Activated CD4-positive, alpha-beta T cell treated with anti-CD3 and anti-CD28 coated beads, Interleukin-2, amount 10 ng/mL, durations not matched to agents 24 days and 14 days (primary cell): ENCODE measurements around the gene ABCB6. TPM values are rescaled to one million over a fixed set of nuclear protein-coding genes. Genes with fewer than 3 reads are reported as not detected.
A peak's percentile ranks its signal among the peaks of the same experiment; 100 is the strongest.

Experiments
- DNase-seq: peaks from one replicate; pipeline ENCODE4 v3.0.0; 2022
- H3K27ac Mint-ChIP-seq: one replicate; pipeline ENCODE4 v1.8.0; 2022; ENCODE audit warnings: mild to moderate bottlenecking, mixed read lengths
- H3K27me3 Mint-ChIP-seq: one replicate; pipeline ENCODE4 v1.8.0; 2022; ENCODE audit warnings: mixed read lengths
- H3K36me3 Mint-ChIP-seq: one replicate; pipeline ENCODE4 v1.8.0; 2022; ENCODE audit warnings: low read depth, mild to moderate bottlenecking, mixed read lengths
- H3K4me1 Mint-ChIP-seq: one replicate; pipeline ENCODE4 v1.8.0; 2021; ENCODE audit warnings: mixed read lengths
- H3K4me3 Mint-ChIP-seq: one replicate; pipeline ENCODE4 v1.8.0; 2022; ENCODE audit warnings: mild to moderate bottlenecking, moderate library complexity, mixed read lengths
- H3K9me3 Mint-ChIP-seq: one replicate; pipeline ENCODE4 v1.8.0; 2021; ENCODE audit warnings: mixed read lengths
- intact Hi-C: fragments of 100-400 bp; cut with micrococcal nuclease; formaldehyde crosslinking; loops from one replicate; pipeline ENCODE4 v1.15.1; 2023
- total RNA-seq: library from RNA; stranded (reverse); gene quantifications from 2 replicates; pipeline ENCODE4 v1.2.3, GENCODE V29; 2022

Gene ABCB6
- total RNA-seq, 1 donor from 2014 or later, result 28.8 TPM

DNA sequence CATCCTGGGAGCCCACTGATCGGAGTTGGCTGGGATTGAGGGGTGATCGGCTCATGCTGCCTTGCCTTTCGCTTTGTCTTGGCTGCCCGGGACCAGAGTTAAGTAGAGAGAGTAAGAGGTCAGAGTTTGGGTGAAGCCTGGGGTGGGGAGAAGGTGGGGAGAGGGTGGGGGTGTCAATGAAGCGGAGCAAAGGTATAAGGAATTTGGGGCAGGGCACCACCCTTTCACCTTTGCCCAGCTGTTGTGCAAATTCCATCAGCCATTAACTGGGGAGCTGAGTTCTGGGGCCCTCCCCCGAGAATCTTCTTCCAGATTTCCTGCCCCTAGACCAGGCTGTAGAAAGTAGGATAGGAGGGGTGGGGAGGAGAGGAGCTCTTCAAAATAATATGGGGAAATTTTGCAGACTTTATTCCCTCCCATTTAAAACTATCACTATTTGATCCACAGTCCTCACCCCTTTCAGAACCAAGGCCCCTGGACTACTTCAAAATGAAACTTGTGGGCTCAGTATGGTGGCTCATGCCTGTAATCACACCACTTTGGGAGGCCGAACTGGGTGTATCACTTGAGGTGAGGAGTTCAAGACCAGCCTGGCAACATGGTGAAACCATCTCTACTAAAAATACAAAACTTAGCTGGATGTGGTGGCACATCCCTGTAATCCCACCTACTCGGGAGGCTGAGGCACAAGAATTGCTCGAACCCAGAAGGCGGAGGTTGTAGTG, 48.7 kb downstream of the ABCB6 start, which contains the start of gene SLC23A3:
Gene SLC23A3, minus strand, starts transcription at position 100 of the 725 bp plus-strand sequence. Its CDS starts 45 bp downstream, at position 55.
- Mint-ChIP-seq H3K4me3 (no peak within 1 kb of the TSS), H3K36me3 (peaks cover 34% of the 10 kb centered on the region), H3K9me3 (no peaks in the 10 kb centered on the region), H3K27me3 (no peaks in the 10 kb centered on the region), H3K27ac (no peak within 1 kb of the TSS), H3K4me1 (peaks cover 13% of the 10 kb centered on the region)
- DNase-seq, result peak; percentile 52
- intact Hi-C loops, result no loop called here

DNA sequence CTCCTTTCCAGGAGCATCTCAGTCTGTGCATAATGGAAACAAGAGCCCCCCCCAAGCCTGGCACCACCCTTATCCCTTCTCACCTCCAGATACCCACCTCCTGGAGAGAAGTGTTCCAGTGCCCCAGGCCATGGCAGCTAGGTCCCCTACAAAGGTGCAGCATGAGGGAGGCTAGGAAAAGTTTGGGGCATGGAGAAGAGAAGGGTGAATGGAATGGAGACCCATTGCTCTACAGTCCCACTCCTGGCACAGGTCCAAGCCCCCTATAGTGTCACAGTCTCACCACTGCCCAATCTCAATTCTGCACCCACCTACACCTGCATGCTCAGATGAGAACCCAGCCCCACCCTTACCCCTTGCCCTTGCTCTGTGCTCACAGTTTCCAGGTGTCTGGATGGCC, 49.8 kb downstream of the ABCB6 start:
- intact Hi-C loops, result no loop called here
- no peaks in the 10 kb centered on the region for H3K27me3 Mint-ChIP-seq
- H3K4me3 Mint-ChIP-seq, result no peak overlapping the region
- peaks cover 3% of the 10 kb centered on the region for H3K4me1 Mint-ChIP-seq
- H3K27ac Mint-ChIP-seq, result no peak overlapping the region
- DNase-seq, result peak; percentile 54
- no peaks in the 10 kb centered on the region for H3K9me3 Mint-ChIP-seq
- H3K36me3 Mint-ChIP-seq, result peaks cover 25% of the 10 kb centered on the region

DNA sequence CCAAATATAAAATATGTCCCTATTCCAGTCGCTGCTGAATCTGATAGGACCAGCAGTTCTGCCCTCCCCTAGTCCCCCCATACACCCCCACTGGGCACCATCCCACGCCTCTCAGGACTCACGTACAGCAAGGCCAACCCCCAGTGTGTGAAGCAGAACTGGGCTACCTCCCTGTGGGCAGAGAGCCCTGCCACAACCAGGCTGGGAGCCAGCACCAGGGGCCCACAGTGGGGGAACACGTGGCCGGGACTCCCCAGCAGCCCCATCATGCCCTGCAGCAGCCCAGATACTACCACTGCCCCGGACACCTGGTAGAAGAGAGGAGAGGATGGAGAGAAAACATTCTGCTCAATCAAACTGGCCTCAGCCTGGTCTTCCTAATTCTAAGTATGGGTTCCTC, 50.2 kb downstream of the ABCB6 start:
- intact Hi-C loops, result no loop called here
- Mint-ChIP-seq H3K27ac (no peak overlapping the region), H3K4me1 (peaks cover 3% of the 10 kb centered on the region), H3K36me3 (peaks cover 24% of the 10 kb centered on the region), H3K27me3 (no peaks in the 10 kb centered on the region), H3K9me3 (no peaks in the 10 kb centered on the region), H3K4me3 (no peak overlapping the region)
- peak; percentile 51 for DNase-seq

DNA sequence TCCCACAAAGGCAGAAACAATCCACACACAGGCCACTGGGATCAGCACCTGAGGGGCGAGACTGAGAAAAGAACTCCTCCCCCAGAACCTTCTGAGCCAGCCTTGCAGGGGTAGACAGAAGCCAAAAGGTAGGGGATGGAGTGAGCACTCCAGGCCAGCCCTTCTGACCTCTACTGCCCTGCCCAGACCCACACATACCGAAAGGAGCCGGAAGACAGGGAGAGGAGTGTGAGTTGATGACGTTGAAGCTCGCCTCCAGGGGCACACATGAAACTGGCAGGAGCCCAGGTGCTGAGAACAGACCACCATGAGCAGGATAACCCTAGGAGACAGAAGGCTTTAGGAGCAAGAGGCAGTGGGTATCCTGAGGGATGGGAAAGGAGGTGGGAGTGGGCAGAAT, 50.8 kb downstream of the ABCB6 start:
- Mint-ChIP-seq H3K9me3 (no peaks in the 10 kb centered on the region), H3K27me3 (no peaks in the 10 kb centered on the region), H3K4me3 (no peak overlapping the region), H3K27ac (no peak overlapping the region), H3K4me1 (no peaks in the 10 kb centered on the region), H3K36me3 (peaks cover 20% of the 10 kb centered on the region)
- intact Hi-C loops, result no loop called here
- DNase-seq, result peak; percentile 51

DNA sequence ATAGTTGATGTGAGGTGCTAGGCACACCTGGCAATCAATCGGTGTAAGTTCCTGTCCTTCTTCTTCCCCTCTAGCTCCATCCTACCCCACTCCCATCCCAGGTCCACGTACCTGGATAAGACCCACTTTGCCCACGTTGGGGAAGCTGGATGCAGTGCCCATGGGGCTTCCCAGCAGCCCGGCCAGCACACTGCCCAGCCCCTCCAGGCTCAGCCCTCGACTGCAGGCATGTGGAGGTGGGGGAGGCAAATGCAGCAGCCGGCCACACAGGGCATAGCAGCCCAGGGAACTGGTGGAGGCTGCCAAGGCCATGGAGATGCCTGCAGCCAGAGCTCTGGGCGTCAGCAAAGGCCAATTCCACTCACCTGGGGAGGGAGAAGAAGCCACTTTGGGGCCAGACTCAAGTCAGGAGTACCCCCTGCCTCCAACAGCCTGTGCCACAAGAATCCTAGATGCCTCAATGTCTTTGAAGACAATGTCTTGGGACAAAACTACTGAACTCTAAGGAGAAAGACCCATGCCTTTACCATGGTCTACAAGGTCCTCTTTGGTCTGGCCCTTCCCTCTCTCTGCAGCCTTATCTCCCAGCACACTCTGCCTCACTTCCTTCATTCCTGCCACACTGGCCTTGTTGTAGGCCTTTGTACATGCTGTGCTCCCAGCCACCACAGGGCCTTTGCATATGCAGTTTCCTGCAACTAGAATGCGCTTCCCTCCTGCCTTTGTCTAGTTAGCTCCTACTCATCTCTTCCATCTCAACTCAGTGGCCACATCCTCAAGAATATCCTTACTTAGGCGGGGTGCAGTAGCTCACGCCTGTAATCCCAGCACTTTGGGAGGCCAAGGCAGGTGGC, 53.5 kb downstream of the ABCB6 start:
- Mint-ChIP-seq H3K4me3 (no peak overlapping the region), H3K9me3 (no peaks in the 10 kb centered on the region), H3K4me1 (peaks cover 12% of the 10 kb centered on the region), H3K36me3 (peaks cover 5% of the 10 kb centered on the region), H3K27ac (no peak overlapping the region), H3K27me3 (no peaks in the 10 kb centered on the region)
- DNase-seq, result peak; percentile 51
- intact Hi-C loops, result no loop called here

DNA sequence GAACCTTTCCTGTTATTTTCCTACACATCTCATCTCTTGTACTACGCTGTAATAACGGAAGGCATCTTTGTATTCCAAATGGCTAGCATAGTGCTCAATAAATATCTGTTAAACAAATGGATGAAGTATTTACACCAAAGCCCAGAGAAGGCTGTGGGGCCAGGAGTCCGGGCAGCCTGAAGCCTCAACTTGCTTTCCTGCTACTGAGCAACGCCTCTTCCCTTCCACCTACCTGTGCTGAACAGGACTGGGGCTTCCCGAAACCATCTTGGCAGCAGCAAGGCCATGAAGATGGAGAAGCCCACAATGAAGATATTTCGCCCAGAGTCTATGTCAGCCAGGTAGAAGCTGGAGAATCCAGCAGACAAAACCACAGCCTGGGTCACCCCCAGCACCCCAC, 55.6 kb downstream of the ABCB6 start:
- intact Hi-C loops, result loop anchor here (5.0 kb wide), 1 partner anchor 506 kb away; the partner anchor contains the start of genes BCS1L and ZNF142
- Mint-ChIP-seq H3K36me3 (peaks cover 5% of the 10 kb centered on the region), H3K9me3 (no peaks in the 10 kb centered on the region), H3K27ac (no peak overlapping the region), H3K4me1 (peaks cover 20% of the 10 kb centered on the region), H3K27me3 (no peaks in the 10 kb centered on the region), H3K4me3 (no peak overlapping the region)
- DNase-seq, result no peak

DNA sequence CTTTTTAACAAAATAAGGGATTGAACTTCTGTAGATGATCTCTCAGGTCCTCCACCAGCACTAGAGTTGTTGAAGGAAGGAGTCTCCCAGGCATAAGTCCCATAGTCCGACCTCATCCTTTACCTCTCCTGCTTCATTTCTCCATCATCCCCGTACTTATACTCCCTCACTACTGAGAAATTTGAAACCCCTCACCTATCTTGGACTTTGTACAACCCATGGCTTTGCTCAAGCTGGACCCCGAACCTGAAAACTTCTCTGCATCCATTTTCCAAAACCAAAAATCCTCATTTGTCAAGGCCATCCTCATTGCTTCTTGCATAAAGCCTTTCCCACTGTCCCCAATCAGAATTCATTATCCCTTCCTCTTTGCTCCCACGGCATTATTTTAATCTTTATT, 57.7 kb downstream of the ABCB6 start:
- peak overlapping the region; percentile 97 for H3K27ac Mint-ChIP-seq
- no peak for DNase-seq
- no peaks in the 10 kb centered on the region for H3K27me3 Mint-ChIP-seq
- intact Hi-C loops, result loop anchor here (5.0 kb wide), 1 partner anchor 504 kb away; the partner anchor contains the start of genes BCS1L and ZNF142
- peaks cover 20% of the 10 kb centered on the region for H3K4me1 Mint-ChIP-seq
- H3K36me3 Mint-ChIP-seq, result peaks cover 12% of the 10 kb centered on the region
- no peaks in the 10 kb centered on the region for H3K9me3 Mint-ChIP-seq
- H3K4me3 Mint-ChIP-seq, result peak overlapping the region; percentile 88

DNA sequence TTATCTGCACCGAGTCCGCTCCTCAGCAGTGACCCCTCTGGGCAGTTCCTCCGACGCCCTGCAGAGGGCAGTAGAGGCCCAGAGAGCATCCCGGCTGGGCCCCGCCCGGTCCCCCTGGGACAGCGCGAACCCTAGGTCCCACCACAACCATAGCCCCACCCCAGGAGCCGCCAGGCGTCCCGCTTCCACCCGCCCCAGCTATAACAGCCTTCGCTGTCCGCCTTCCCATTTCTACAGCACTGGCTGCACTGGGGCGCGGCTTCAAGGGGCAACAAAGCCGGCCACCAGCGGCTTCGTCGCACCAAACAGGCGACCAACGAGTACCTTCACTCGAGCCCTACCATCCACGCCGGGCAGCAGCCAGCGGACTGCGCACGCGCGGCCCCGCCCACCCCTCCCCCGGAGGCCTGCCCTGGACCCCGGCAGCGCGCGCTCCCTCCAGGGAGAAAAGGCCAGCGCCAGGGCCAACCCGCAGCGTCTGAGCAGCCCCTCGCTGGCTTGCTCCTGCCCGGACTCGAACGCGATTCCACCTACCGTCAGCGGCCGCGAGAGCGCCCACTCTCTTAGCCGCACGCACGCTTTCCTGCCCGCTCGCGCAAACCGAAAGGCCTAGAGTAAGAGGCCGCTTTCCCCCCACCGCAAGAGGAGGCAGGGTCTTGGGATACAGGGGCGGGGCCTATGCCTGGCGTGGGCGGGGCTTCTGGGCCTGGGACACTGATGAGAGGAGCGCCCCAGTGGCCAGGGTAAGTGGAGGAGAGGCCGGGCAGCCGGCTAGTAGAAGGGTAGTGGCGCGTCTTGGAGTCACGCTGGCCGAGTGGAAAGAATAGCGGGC, 58.4 kb downstream of the ABCB6 start, which contains the start of gene NHEJ1:
Gene NHEJ1, minus strand, starts transcription at position 630 of the 832 bp plus-strand sequence. CDS start 2,453 bp downstream, outside the sequence.
- peaks cover 20% of the 10 kb centered on the region for H3K4me1 Mint-ChIP-seq
- intact Hi-C loops, result loop anchor here (1.0 to 5.0 kb wide), 11 partner anchors 17 to 503 kb away; partner anchors contain the start of genes ABCB6, ANKZF1, ATG9A and BCS1L

More for the DNA sequence above, 58.4 kb downstream of the ABCB6 start, which contains the start of gene NHEJ1:
- Mint-ChIP-seq H3K36me3 (peaks cover 12% of the 10 kb centered on the region), H3K4me3 (peak within 1 kb of the TSS; percentile 88), H3K27me3 (no peaks in the 10 kb centered on the region), H3K27ac (peak within 1 kb of the TSS; percentile 97), H3K9me3 (no peaks in the 10 kb centered on the region)
- peak; percentile 98 for DNase-seq

Other genes starting within 250 kb of the ABCB6 start
- not detected in 2 replicates for gene FEV, start 233.8 kb downstream of the ABCB6 start, total RNA-seq
- not detected in 2 replicates for gene CRYBA2, start 225.5 kb downstream of the ABCB6 start, total RNA-seq
- gene CFAP65, start 177.4 kb downstream of the ABCB6 start, total RNA-seq, result not detected in 2 replicates
- not detected in 2 replicates for gene IHH, start 158.0 kb downstream of the ABCB6 start, total RNA-seq
- 20.7 and 22.8 TPM in 2 replicates for gene NHEJ1, start 58.1 kb downstream of the ABCB6 start, total RNA-seq
- gene SLC23A3, start 48.9 kb downstream of the ABCB6 start, total RNA-seq, result 1.8 and 2.3 TPM in 2 replicates
- gene CNPPD1, start 42.0 kb downstream of the ABCB6 start, total RNA-seq, result 62.0 and 62.6 TPM in 2 replicates
- gene RETREG2, start 40.7 kb downstream of the ABCB6 start, total RNA-seq, result 54.1 and 57.4 TPM in 2 replicates
- gene ZFAND2B, start 12.2 kb downstream of the ABCB6 start, total RNA-seq, result 36.7 and 37.4 TPM in 2 replicates
- 61.6 and 67.2 TPM in 2 replicates for gene ATG9A, start 10.7 kb upstream of the ABCB6 start, total RNA-seq
- 144 and 149 TPM in 2 replicates for gene ANKZF1, start 10.8 kb upstream of the ABCB6 start, total RNA-seq
- 4.6 and 4.9 TPM in 2 replicates for gene GLB1L, start 26.5 kb upstream of the ABCB6 start, total RNA-seq
- gene STK16, start 26.5 kb upstream of the ABCB6 start, total RNA-seq, result 29.1 and 31.7 TPM in 2 replicates
- not detected in 2 replicates for gene TUBA4B, start 34.3 kb upstream of the ABCB6 start, total RNA-seq
- 235 and 240 TPM in 2 replicates for gene TUBA4A, start 35.0 kb upstream of the ABCB6 start, total RNA-seq
- gene DNAJB2, start 60.4 kb upstream of the ABCB6 start, total RNA-seq, result 49.7 and 52.4 TPM in 2 replicates
- 0.07 TPM in 1 of 2 replicates, not detected in the other for gene PTPRN, start 90.4 kb upstream of the ABCB6 start, total RNA-seq
- not detected in 2 replicates for gene RESP18, start 113.8 kb upstream of the ABCB6 start, total RNA-seq
- gene DNPEP, start 169.0 kb upstream of the ABCB6 start, total RNA-seq, result 129 and 148 TPM in 2 replicates
- not detected in 2 replicates for gene DES, start 199.4 kb upstream of the ABCB6 start, total RNA-seq
- 0.07 TPM in 1 of 2 replicates, not detected in the other for gene SPEG, start 215.9 kb upstream of the ABCB6 start, total RNA-seq